ENCODE measurements around the gene TNNI3K.

Gene TNNI3K

DNA sequence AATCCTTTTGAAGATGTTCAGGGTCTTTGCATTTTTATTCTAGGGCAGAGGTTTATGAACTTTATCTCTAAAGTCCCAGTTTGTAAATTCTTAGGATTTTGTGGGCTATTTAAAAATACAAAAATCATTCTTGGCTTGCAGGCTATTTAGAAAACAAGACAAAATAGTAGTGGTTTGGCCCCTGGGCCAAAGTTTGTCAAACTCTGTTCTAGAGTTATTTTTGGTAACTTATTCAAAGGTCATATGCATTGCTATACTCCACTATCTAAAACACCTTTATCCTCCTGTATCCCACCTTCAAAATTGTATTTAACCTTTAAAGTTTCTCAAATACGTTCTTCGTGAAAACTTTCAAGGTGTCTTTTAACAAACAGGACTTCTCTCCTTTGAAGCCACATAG, 352.7 kb downstream of the TNNI3K start:
- Histone ChIP-seq H3K4me2 (ENCODE audit: low read length) (no peak overlapping the region), H2AFZ (ENCODE audit: low read length) (no peak overlapping the region), H3K27ac (ENCODE audit: low read depth, low read length, poor library complexity, severe bottlenecking) (no peak overlapping the region), H3K4me1 (ENCODE audit: insufficient read depth, low read length, severe bottlenecking) (no peaks in the 10 kb centered on the region), H3K9ac (ENCODE audit: low read length) (no peak overlapping the region), H3K27me3 (ENCODE audit: insufficient read depth, low read length) (no peaks in the 10 kb centered on the region), H4K20me1 (ENCODE audit: insufficient read depth, low read length) (no peaks in the 10 kb centered on the region), H3K9me2 (ENCODE audit: low read depth, low read length) (no peaks in the 10 kb centered on the region), H3F3A (ENCODE audit: insufficient read depth, low read length) (no peaks in the 10 kb centered on the region), H3K79me2 (ENCODE audit: insufficient read depth, low read length) (no peaks in the 10 kb centered on the region), H3K9me3 (ENCODE audit: low read length) (no peaks in the 10 kb centered on the region), H3K4me3 (ENCODE audit: low read depth, low read length, poor library complexity, severe bottlenecking) (no peak overlapping the region), H3K36me3 (ENCODE audit: insufficient read depth, low read length) (no peaks in the 10 kb centered on the region)
- no peak for TF ChIP-seq EZH2 (IDR thresholded peaks at IDR 0.05; ENCODE audit: borderline replicate concordance, low read length)
- TF ChIP-seq, protein P1, sequence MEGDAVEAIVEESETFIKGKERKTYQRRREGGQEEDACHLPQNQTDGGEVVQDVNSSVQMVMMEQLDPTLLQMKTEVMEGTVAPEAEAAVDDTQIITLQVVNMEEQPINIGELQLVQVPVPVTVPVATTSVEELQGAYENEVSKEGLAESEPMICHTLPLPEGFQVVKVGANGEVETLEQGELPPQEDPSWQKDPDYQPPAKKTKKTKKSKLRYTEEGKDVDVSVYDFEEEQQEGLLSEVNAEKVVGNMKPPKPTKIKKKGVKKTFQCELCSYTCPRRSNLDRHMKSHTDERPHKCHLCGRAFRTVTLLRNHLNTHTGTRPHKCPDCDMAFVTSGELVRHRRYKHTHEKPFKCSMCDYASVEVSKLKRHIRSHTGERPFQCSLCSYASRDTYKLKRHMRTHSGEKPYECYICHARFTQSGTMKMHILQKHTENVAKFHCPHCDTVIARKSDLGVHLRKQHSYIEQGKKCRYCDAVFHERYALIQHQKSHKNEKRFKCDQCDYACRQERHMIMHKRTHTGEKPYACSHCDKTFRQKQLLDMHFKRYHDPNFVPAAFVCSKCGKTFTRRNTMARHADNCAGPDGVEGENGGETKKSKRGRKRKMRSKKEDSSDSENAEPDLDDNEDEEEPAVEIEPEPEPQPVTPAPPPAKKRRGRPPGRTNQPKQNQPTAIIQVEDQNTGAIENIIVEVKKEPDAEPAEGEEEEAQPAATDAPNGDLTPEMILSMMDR (IDR thresholded peaks at IDR 0.05; ENCODE audit: low read length) = no peak

DNA sequence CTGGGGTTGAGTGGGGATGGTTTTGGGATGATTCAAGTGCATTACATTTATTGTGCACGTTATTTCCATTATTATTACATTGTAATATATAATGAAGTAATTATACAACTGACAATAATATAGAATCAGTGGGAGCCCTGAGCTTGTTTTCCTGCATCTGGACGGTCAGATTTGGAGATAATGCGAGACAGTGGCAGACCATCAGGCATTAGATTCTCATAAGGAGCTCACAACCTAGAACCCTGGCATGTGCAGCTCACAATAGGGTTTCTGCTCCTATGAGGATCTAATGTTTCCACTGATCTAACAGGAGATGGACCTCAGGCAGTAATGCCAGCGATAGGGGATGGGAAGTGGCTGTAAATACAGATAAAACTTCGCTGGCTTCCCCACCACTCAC, 355.1 kb downstream of the TNNI3K start:
- no peaks in the 10 kb centered on the region for H3K79me2 ChIP-seq (ENCODE audit: insufficient read depth, low read length)
- H3K4me3 ChIP-seq (ENCODE audit: low read depth, low read length, poor library complexity, severe bottlenecking) = no peak overlapping the region
- no peaks in the 10 kb centered on the region for H3F3A ChIP-seq (ENCODE audit: insufficient read depth, low read length)
- H3K9ac ChIP-seq (ENCODE audit: low read length) = no peak overlapping the region
- H3K27me3 ChIP-seq (ENCODE audit: insufficient read depth, low read length) = no peaks in the 10 kb centered on the region
- no peaks in the 10 kb centered on the region for H4K20me1 ChIP-seq (ENCODE audit: insufficient read depth, low read length)
- no peaks in the 10 kb centered on the region for H3K9me3 ChIP-seq (ENCODE audit: low read length)
- no peaks in the 10 kb centered on the region for H3K9me2 ChIP-seq (ENCODE audit: low read depth, low read length)
- H3K36me3 ChIP-seq (ENCODE audit: insufficient read depth, low read length) = no peaks in the 10 kb centered on the region
- no peak overlapping the region for H2AFZ ChIP-seq (ENCODE audit: low read length)
- no peak for TF ChIP-seq EZH2 (IDR thresholded peaks at IDR 0.05; ENCODE audit: borderline replicate concordance, low read length)
- TF ChIP-seq, protein P1 (IDR thresholded peaks at IDR 0.05; ENCODE audit: low read length) = no peak
- H3K4me1 ChIP-seq (ENCODE audit: insufficient read depth, low read length, severe bottlenecking) = no peaks in the 10 kb centered on the region
- no peak overlapping the region for H3K27ac ChIP-seq (ENCODE audit: low read depth, low read length, poor library complexity, severe bottlenecking)
- H3K4me2 ChIP-seq (ENCODE audit: low read length) = no peak overlapping the region

GRCh38 chr1:74591949-74592348, 356.8 kb downstream of the TNNI3K start:
- Histone ChIP-seq H3K27me3 (ENCODE audit: insufficient read depth, low read length) (no peaks in the 10 kb centered on the region), H3K9me2 (ENCODE audit: low read depth, low read length) (no peaks in the 10 kb centered on the region), H3K4me2 (ENCODE audit: low read length) (no peak overlapping the region), H3K4me3 (ENCODE audit: low read depth, low read length, poor library complexity, severe bottlenecking) (no peak overlapping the region), H3K9ac (ENCODE audit: low read length) (no peak overlapping the region), H3K79me2 (ENCODE audit: insufficient read depth, low read length) (no peaks in the 10 kb centered on the region), H3K36me3 (ENCODE audit: insufficient read depth, low read length) (no peaks in the 10 kb centered on the region), H2AFZ (ENCODE audit: low read length) (no peak overlapping the region), H3K4me1 (ENCODE audit: insufficient read depth, low read length, severe bottlenecking) (no peaks in the 10 kb centered on the region), H3K9me3 (ENCODE audit: low read length) (no peaks in the 10 kb centered on the region), H4K20me1 (ENCODE audit: insufficient read depth, low read length) (no peaks in the 10 kb centered on the region), H3F3A (ENCODE audit: insufficient read depth, low read length) (no peaks in the 10 kb centered on the region), H3K27ac (ENCODE audit: low read depth, low read length, poor library complexity, severe bottlenecking) (no peak overlapping the region)
- TF ChIP-seq, protein P1 (IDR thresholded peaks at IDR 0.05; ENCODE audit: low read length) = no peak
- TF ChIP-seq EZH2 (IDR thresholded peaks at IDR 0.05; ENCODE audit: borderline replicate concordance, low read length) = no peak

Data from OCI-LY1 (cell line).